Measurements from ENCODE around the gene AHNAK.
"Not testable (repeated sequence)": the region's sequence is repeated elsewhere in the genome, so short reads cannot be mapped to it uniquely, and the experiment has no call there.

The AHNAK gene

GRCh38 chr11:62546244-62546928 lies at the start of gene AHNAK:
AHNAK (minus strand) TSS chr11:62546806; CDS start chr11:62536098, 10,708 bp downstream.
- DNase-seq (ENCODE audit: low spot score) = peak; percentile 71

GRCh38 chr11:62595124-62595523 lies 48.5 kb upstream of the AHNAK start:
- no peak for DNase-seq (ENCODE audit: low spot score)

- DNase-seq (ENCODE audit: low spot score) = peak; percentile 80
Observed at GRCh38 chr11:62593434-62594044, 46.9 kb upstream of the AHNAK start.

- DNase-seq (ENCODE audit: low spot score) = no peak
Observed at GRCh38 chr11:62592989-62593421, 46.4 kb upstream of the AHNAK start.

- no peak for DNase-seq (ENCODE audit: low spot score)
Observed at GRCh38 chr11:62592146-62592815, 45.7 kb upstream of the AHNAK start.

- DNase-seq (ENCODE audit: low spot score) = peak; percentile 98
Observed at GRCh38 chr11:62591448-62592145, 45.0 kb upstream of the AHNAK start, which contains the start of gene TUT1. TUT1 (minus strand) TSS chr11:62591523; CDS start chr11:62591485, 38 bp downstream.

- no peak for DNase-seq (ENCODE audit: low spot score)
Observed at GRCh38 chr11:62588966-62589637, 42.5 kb upstream of the AHNAK start.

- not testable (repeated sequence) for DNase-seq (ENCODE audit: low spot score)
Observed at GRCh38 chr11:62585356-62585755, 38.8 kb upstream of the AHNAK start.

GRCh38 chr11:62581735-62582134 lies 35.1 kb upstream of the AHNAK start:
- DNase-seq (ENCODE audit: low spot score) = not testable (repeated sequence)

- DNase-seq (ENCODE audit: low spot score) = no peak
Observed at GRCh38 chr11:62580959-62581715, 34.5 kb upstream of the AHNAK start.

- DNase-seq (ENCODE audit: low spot score) = no peak
Observed at GRCh38 chr11:62579252-62579651, 32.6 kb upstream of the AHNAK start.

- DNase-seq (ENCODE audit: low spot score) = no peak
Observed at GRCh38 chr11:62578541-62578940, 31.9 kb upstream of the AHNAK start.

GRCh38 chr11:62577046-62577714 lies 30.6 kb upstream of the AHNAK start:
- no peak for DNase-seq (ENCODE audit: low spot score)

- DNase-seq (ENCODE audit: low spot score) = no peak
Observed at GRCh38 chr11:62575837-62576236, 29.2 kb upstream of the AHNAK start.

GRCh38 chr11:62575156-62575555 lies 28.6 kb upstream of the AHNAK start:
- DNase-seq (ENCODE audit: low spot score) = no peak

GRCh38 chr11:62574363-62575071 lies 27.9 kb upstream of the AHNAK start:
- no peak for DNase-seq (ENCODE audit: low spot score)

GRCh38 chr11:62573592-62574362 lies 27.2 kb upstream of the AHNAK start, which contains the start of gene EEF1G:
EEF1G (minus strand) TSS chr11:62573891; CDS start chr11:62573842, 49 bp downstream.
- DNase-seq (ENCODE audit: low spot score) = peak; percentile 100

GRCh38 chr11:62573006-62573591 lies 26.5 kb upstream of the AHNAK start:
- no peak for DNase-seq (ENCODE audit: low spot score)

GRCh38 chr11:62572431-62572830 lies 25.8 kb upstream of the AHNAK start:
- no peak for DNase-seq (ENCODE audit: low spot score)

Measured in activated CD4-positive, alpha-beta T cell treated with anti-CD3 and anti-CD28 coated beads, Interleukin-2, Interleukin-4, amounts not matched to agents 100 ng/mL and 50 ng/mL, durations not matched to agents 16 hours and 8 hours (primary cell).